HepG2 (cell line): ENCODE results near the gene ADAM10. TPM values are rescaled to one million over a fixed set of nuclear protein-coding genes. Genes with fewer than 3 reads are reported as not detected.

Experiments
- ATAC-seq: fragments of 200-7000 bp; cut with Tn5 transposase; 3 replicates; pipeline ENCODE4 v1.9.1; 2020; ENCODE audit warnings: mild to moderate bottlenecking, moderate library complexity
- BruUV-seq: library from RNA; stranded (reverse); fragments of 400-500 nt; replicated peaks from 2 replicates; lab custom pipeline; 2021; lab: Mats Ljungman, UMichigan
- CTCF ChIA-PET: fragments of 300-600 bp; formaldehyde crosslinking; extraction: SDS; loops from one replicate; lab custom pipeline; 2021; ENCODE audit warnings: low total read pairs, inconsistent platforms, low intra/inter-chr PET ratio; lab: Yijun Ruan, JAX
- POLR2A ChIA-PET: fragments of 350-600 bp; sonication (Branson Sonifier 250); formaldehyde crosslinking; loops from one replicate; lab custom pipeline; 2020; ENCODE audit warnings: antibody characterized with exemption, inconsistent platforms; lab: Yijun Ruan, JAX
- DNase-seq: peaks from one replicate; pipeline ENCODE4 v3.0.0-alpha.2; 2015; ENCODE audit warnings: low spot score
- FAIRE-seq: peaks from 3 replicates; lab custom pipeline; 2011; peaks lifted over from hg19 to GRCh38; lab: Jason Lieb, UNC
- H2AFZ ChIP-seq: one replicate; pipeline ENCODE4 v1.6.1; 2011; ENCODE audit warnings: low read length, inconsistent platforms
- H3K27ac ChIP-seq: fragments of 300-600 bp; 3 replicates; pipeline ENCODE4 v1.8.0; 2011; ENCODE audit warnings: mixed run types, mild to moderate bottlenecking, mixed read lengths, low read length, inconsistent platforms; ENCODE audit not compliant: insufficient read depth; ENCODE audit errors: extremely low read length
- H3K27me3 ChIP-seq, 2 experiments: fragments of 200-600 bp in 1 of 2; 2 replicates in 1 of 2; 3 replicates in 1 of 2; pipeline versions ENCODE4 v1.6.0 to v1.8.0; 2011; ENCODE audit warnings: low read length in 2 of 2, mild to moderate bottlenecking in 2 of 2, moderate library complexity in 2 of 2, inconsistent platforms in 1 of 2; ENCODE audit not compliant: insufficient read depth in 2 of 2, control insufficient read depth in 1 of 2
- H3K36me3 ChIP-seq, 2 experiments: fragments of 200-600 bp in 1 of 2; replicated peaks in 1 of 2; 2 replicates in 1 of 2; 3 replicates in 1 of 2; pipeline versions ENCODE4 v1.5.1 to v1.8.0; 2011; ENCODE audit warnings: low read length in 2 of 2, inconsistent platforms in 1 of 2; ENCODE audit not compliant: insufficient read depth in 2 of 2, control insufficient read depth in 1 of 2
- H3K4me1 ChIP-seq: 2 replicates; pipeline ENCODE4 v1.5.1; 2012; ENCODE audit warnings: low read length, inconsistent platforms; ENCODE audit not compliant: insufficient read depth
- H3K4me2 ChIP-seq: 2 replicates; pipeline ENCODE4 v1.6.0; 2011; ENCODE audit warnings: low read depth, low read length, inconsistent platforms
- H3K4me3 ChIP-seq, 3 experiments: fragments of 200-600 bp in 1 of 3; sonication (generic), shearing (Covaris generic) in 1 of 3; replicated peaks in 1 of 3; 2 replicates each; pipeline ENCODE4 v1.5.1; 2011 to 2016; ENCODE audit warnings: low read length in 3 of 3, inconsistent platforms in 2 of 3, low read depth in 2 of 3, mild to moderate bottlenecking in 2 of 3, control low read depth in 1 of 3, mixed read lengths in 1 of 3; ENCODE audit not compliant: insufficient read depth in 1 of 3
- H3K79me2 ChIP-seq: one replicate; pipeline ENCODE4 v1.6.1; 2011; ENCODE audit warnings: low read length, inconsistent platforms; ENCODE audit not compliant: insufficient read depth
- H3K9ac ChIP-seq: 2 replicates; pipeline ENCODE4 v1.6.0; 2011; ENCODE audit warnings: mild to moderate bottlenecking, low read depth, low read length, inconsistent platforms; ENCODE audit not compliant: insufficient read depth
- H3K9me3 ChIP-seq: 2 replicates; pipeline ENCODE4 v1.5.1; 2012; ENCODE audit warnings: mild to moderate bottlenecking, low read length
- H4K20me1 ChIP-seq: 2 replicates; pipeline ENCODE4 v1.6.0; 2011; ENCODE audit warnings: inconsistent platforms, mild to moderate bottlenecking, low read length, moderate library complexity; ENCODE audit not compliant: insufficient read depth
- GATA4 ChIP-seq: sonication (generic); IDR thresholded peaks from 2 replicates; pipeline ENCODE4 v1.6.1; 2016; ENCODE audit warnings: antibody characterized with exemption, low read depth, borderline replicate concordance
- ISX ChIP-seq: sonication (generic); formaldehyde crosslinking; conservative IDR thresholded peaks from 2 replicates; pipeline ENCODE4 v1.5.0; 2020; ENCODE audit warnings: missing genetic modification reagents
- MIER2 ChIP-seq: IDR thresholded peaks from 2 replicates; pipeline ENCODE4 v1.6.1; 2016; ENCODE audit warnings: missing biosample characterization, missing genetic modification reagents
- MYPOP ChIP-seq: sonication (generic); formaldehyde crosslinking; IDR thresholded peaks from 2 replicates; pipeline ENCODE4 v1.8.1; 2023; ENCODE audit warnings: mild to moderate bottlenecking, moderate library complexity, missing genetic modification reagents
- PATZ1 ChIP-seq: sonication (generic); formaldehyde crosslinking; IDR thresholded peaks from 2 replicates; pipeline ENCODE4 v1.4.0; 2020; ENCODE audit warnings: missing genetic modification reagents
- SAFB2 ChIP-seq: sonication (generic); formaldehyde crosslinking; IDR thresholded peaks from 2 replicates; pipeline ENCODE4 v1.5.1; 2020; ENCODE audit warnings: missing genetic modification reagents, low read depth, mild to moderate bottlenecking, borderline replicate concordance
- YY1 ChIP-seq: IDR thresholded peaks from 2 replicates; pipeline ENCODE4 v1.6.1; 2011; ENCODE audit warnings: low read length, low read depth, moderate library complexity, mild to moderate bottlenecking; ENCODE audit not compliant: insufficient read depth, insufficient replicate concordance
- ZKSCAN5 ChIP-seq: sonication (generic); formaldehyde crosslinking; IDR thresholded peaks from 2 replicates; pipeline ENCODE4 v1.5.1; 2020; ENCODE audit warnings: mild to moderate bottlenecking, missing genetic modification reagents
- ZNF33A ChIP-seq: sonication (generic); formaldehyde crosslinking; IDR thresholded peaks from 2 replicates; pipeline ENCODE4 v1.5.1; 2020; ENCODE audit warnings: missing genetic modification reagents, mild to moderate bottlenecking, moderate library complexity, borderline replicate concordance
- ZNF430 ChIP-seq: sonication (generic); formaldehyde crosslinking; IDR thresholded peaks from 2 replicates; pipeline ENCODE4 v1.9.0; 2021; ENCODE audit warnings: mild to moderate bottlenecking, missing genetic modification reagents
- ZNF503 ChIP-seq: sonication (generic); formaldehyde crosslinking; IDR thresholded peaks from 2 replicates; pipeline ENCODE4 v1.4.0; 2020; ENCODE audit warnings: missing genetic modification reagents
- WGBS: methylation state at CpG from one replicate; pipeline ENCODE4 v1.1.6; 2017; ENCODE audit warnings: low lambda C conversion rate; 5-methylcytosine and 5-hydroxymethylcytosine counted together
- in situ Hi-C: cut with HindIII; loops from 2 replicates; pipeline ENCODE4 v1.10.0; 2017; ENCODE audit warnings: low pct_unique_long_range_greater_than_20kb; ENCODE audit not compliant: extremely low pct_ligation_motif_present
- intact Hi-C: fragments of 100-400 bp; cut with micrococcal nuclease; formaldehyde crosslinking; loops from one replicate; pipeline ENCODE4 v1.10.0; 2022; ENCODE audit not compliant: unreplicated experiment
- polyA plus RNA-seq, 8 experiments: library from polyadenylated mRNA; depleted of rRNA in 3 of 8; stranded (reverse) in 7 of 8; unstranded in 1 of 8; fragments of >200 nt; fragmentation: Illumina TruSeq in 4 of 8; extraction: Trizol in 4 of 8; gene quantifications; 2 replicates each; pipeline versions ENCODE4 v1.2.1 to v1.2.3, GENCODE V29; 2011 to 2016; ENCODE audit warnings: low read depth in 4 of 8, missing spikeins in 1 of 8, mixed read lengths in 1 of 8; ENCODE audit not compliant: insufficient read depth in 1 of 8
- total RNA-seq, 5 experiments: library from RNA; depleted of rRNA; stranded (reverse); fragments of >200 nt; fragmentation: Illumina TruSeq; extraction: Trizol; gene quantifications; 2 replicates each; pipeline ENCODE4 v1.2.3, GENCODE V29; 2016; ENCODE audit warnings: low read depth in 1 of 5

Gene ADAM10
- total and polyA plus RNA-seq, 2 of the 13 experiments (the other 11 are each of a cell fraction or from before 2014, with no cell fraction given) = 92.7 to 125 TPM

- H3K36me3 ChIP-seq = peaks cover 4 to 20% of the 10 kb centered on the region in 2 experiments; a peak in 4 of 5 replicates
- in situ Hi-C loops = no loop called here
- H3K27me3 ChIP-seq = no peaks in the 10 kb centered on the region
- H4K20me1 ChIP-seq = no peaks in the 10 kb centered on the region
- H3K9ac ChIP-seq = no peak overlapping the region
- H3K4me1 ChIP-seq = no peaks in the 10 kb centered on the region
- H3K79me2 ChIP-seq = no peaks in the 10 kb centered on the region
- H3K27ac ChIP-seq = no peak overlapping the region
- no peaks in the 10 kb centered on the region for H3K9me3 ChIP-seq
- WGBS = 92% methylated on average over 1 of the region's 1 CpG
- CTCF ChIA-PET = no interaction called here
- H2AFZ ChIP-seq = no peak overlapping the region
- no peak overlapping the region for H3K4me3 ChIP-seq
- ATAC-seq (no peak), FAIRE-seq (no peak), DNase-seq (no peak)
- no peak overlapping the region for H3K4me2 ChIP-seq
- no TSS peak for BruUV-seq
- intact Hi-C loops = no loop called here
- POLR2A ChIA-PET = no interaction called here
- TF ChIP-seq SAFB2 = no peak
- no peak for TF ChIP-seq GATA4
- no peak for TF ChIP-seq ZNF430 (CRISPR knock-in tag)
- TF ChIP-seq ZKSCAN5 = no peak
- TF ChIP-seq MIER2 = no peak
- no peak for TF ChIP-seq PATZ1 (CRISPR knock-in tag)
- TF ChIP-seq ISX (CRISPR knock-in tag) = no peak
- TF ChIP-seq ZNF503 (CRISPR knock-in tag) = no peak
- TF ChIP-seq YY1 = no peak
- no peak for TF ChIP-seq ZNF33A
- TF ChIP-seq MYPOP (CRISPR knock-in tag) = no peak
These were observed 82.5 kb downstream of the ADAM10 start for GRCh38 chr15:58666957-58667356.
